SK-N-SH treated with all-trans-retinoic acid at 6 μM for 48 hours (cell line): ENCODE results near the gene PLD1.

ENCODE experiments used
- ARNTL ChIP-seq: fragments of 450-650 bp; formaldehyde crosslinking; IDR thresholded peaks from 2 replicates; pipeline ENCODE4 v1.5.0; 2020; ENCODE audit warnings: low read depth, mild to moderate bottlenecking, moderate library complexity, borderline replicate concordance
- BACH2 ChIP-seq: fragments of 250-450 bp; sonication (Bioruptor Pico); IDR thresholded peaks from 2 replicates; pipeline ENCODE4 v1.9.0; 2021; ENCODE audit warnings: mild to moderate bottlenecking, borderline replicate concordance
- PATZ1 ChIP-seq: fragments of 250-450 bp; sonication (Bioruptor Pico); IDR thresholded peaks from 2 replicates; pipeline ENCODE4 v1.8.0; 2020; ENCODE audit warnings: mild to moderate bottlenecking, moderate library complexity, borderline replicate concordance
- POU6F1 ChIP-seq: fragments of 250-450 bp; sonication (Bioruptor Pico); IDR thresholded peaks from 2 replicates; pipeline ENCODE4 v1.8.0; 2021; ENCODE audit warnings: low read depth, mild to moderate bottlenecking, moderate library complexity, borderline replicate concordance
- PPARA ChIP-seq: fragments of 250-450 bp; sonication (Bioruptor Pico); IDR thresholded peaks from 2 replicates; pipeline ENCODE4 v1.5.0; 2020; ENCODE audit warnings: mild to moderate bottlenecking, borderline replicate concordance
- RARB ChIP-seq: fragments of 250-450 bp; sonication (Bioruptor Pico); IDR thresholded peaks from 2 replicates; pipeline ENCODE4 v1.8.0; 2021; ENCODE audit warnings: mild to moderate bottlenecking, moderate library complexity
- SNAI2 ChIP-seq: fragments of 250-450 bp; sonication (Bioruptor Pico); IDR thresholded peaks from 2 replicates; pipeline ENCODE4 v1.5.0; 2020; ENCODE audit warnings: mild to moderate bottlenecking, moderate library complexity
- TOX ChIP-seq: fragments of 250-450 bp; sonication (Bioruptor Pico); IDR thresholded peaks from 2 replicates; pipeline ENCODE4 v1.8.0; 2021; ENCODE audit warnings: mild to moderate bottlenecking, moderate library complexity, borderline replicate concordance
- ZFP3 ChIP-seq: fragments of 250-450 bp; sonication (Bioruptor Pico); IDR thresholded peaks from 2 replicates; pipeline ENCODE4 v1.5.0; 2020; ENCODE audit warnings: mild to moderate bottlenecking, moderate library complexity

- no peak for TF ChIP-seq POU6F1
- TF ChIP-seq RARB: no peak
- TF ChIP-seq ARNTL (CRISPR knock-in tag): no peak
- TF ChIP-seq BACH2 (CRISPR knock-in tag): no peak
- no peak for TF ChIP-seq PPARA
- no peak for TF ChIP-seq PATZ1 (CRISPR knock-in tag)
- TF ChIP-seq SNAI2 (CRISPR knock-in tag): no peak
- no peak for TF ChIP-seq TOX
- TF ChIP-seq ZFP3 (CRISPR knock-in tag): no peak
These were observed 245.4 kb downstream of the PLD1 start for GRCh38 chr3:171564748-171565480.
